Stomach (tissue), 9 donors: Measurements from ENCODE around the gene VWA8. TPM values are rescaled to one million over a fixed set of nuclear protein-coding genes. Genes with fewer than 3 reads are reported as not detected.
"Not testable (repeated sequence)": the region's sequence is repeated elsewhere in the genome, so short reads cannot be mapped to it uniquely, and the experiment has no call there.

ENCODE experiments used
- DNase-seq, 2 donors: peaks; one replicate each; pipeline versions ENCODE4 v3.0.0 to v3.0.0-alpha.2; 2013 to 2019
- H3K27ac ChIP-seq, 5 donors: fragments of 200-600 bp in 4 of 5; sonication (generic) in 4 of 5; one replicate each; pipeline ENCODE4 v1.5.1; 2013 to 2019; ENCODE audit warnings: mild to moderate bottlenecking in 1 of 5, moderate library complexity in 1 of 5
- H3K27me3 ChIP-seq, 3 donors: fragments of 200-600 bp; sonication (generic); one replicate each; pipeline ENCODE4 v1.5.1; 2017 to 2019; ENCODE audit warnings: mixed run types in 1 of 3
- H3K36me3 ChIP-seq, 4 donors: fragments of 200-600 bp; sonication (generic); 1 replicate in 3 of 4; 2 replicates in 1 of 4; pipeline ENCODE4 v1.5.1; 2016 to 2019
- H3K4me1 ChIP-seq, 4 donors: fragments of 200-600 bp; sonication (generic); one replicate each; pipeline ENCODE4 v1.5.1; 2016 to 2019
- H3K4me3 ChIP-seq, 4 donors: fragments of 200-600 bp; sonication (generic) in 3 of 4; one replicate each; pipeline ENCODE4 v1.5.1; 2016 to 2019; ENCODE audit warnings: mild to moderate bottlenecking in 1 of 4
- H3K9me3 ChIP-seq, 4 donors: fragments of 200-600 bp; sonication (generic); one replicate each; pipeline ENCODE4 v1.5.1; 2016 to 2019
- EP300 ChIP-seq: sonication (generic); formaldehyde crosslinking; IDR thresholded peaks from one replicate; pipeline ENCODE4 v1.6.1; 2017; ENCODE audit warnings: antibody characterized with exemption
- POLR2A ChIP-seq, 4 donors: fragments of 450-650 bp; IDR thresholded peaks; one replicate each; pipeline ENCODE4 v1.6.1; 2016; ENCODE audit warnings: antibody characterized with exemption in 4 of 4, control low read depth in 2 of 4, mild to moderate bottlenecking in 1 of 4, moderate library complexity in 1 of 4
- POLR2AphosphoS5 ChIP-seq, 3 donors: sonication (generic); formaldehyde crosslinking; IDR thresholded peaks; one replicate each; pipeline ENCODE4 v1.6.1; 2016; ENCODE audit warnings: antibody characterized with exemption in 3 of 3
- WGBS, 5 donors: extraction: QIAGEN DNeasy Blood & Tissue Kit in 3 of 5; methylation state at CpG; one replicate each; pipeline versions ENCODE4 v1.1.5 to v1.1.7; 2013 to 2018; 5-methylcytosine and 5-hydroxymethylcytosine counted together
- intact Hi-C: fragments of 100-400 bp; cut with DNase I; formaldehyde crosslinking; loops from one replicate; pipeline ENCODE4 v1.15.1; 2023; ENCODE audit warnings: low total_unique reads
- polyA plus RNA-seq, 3 donors: library from polyadenylated mRNA; stranded (reverse); fragments of 200-250 nt; gene quantifications; one replicate each; pipeline ENCODE4 v1.2.3, GENCODE V29; 2013
- total RNA-seq, 5 donors: library from RNA; depleted of rRNA; stranded (reverse); fragments of >200 nt; gene quantifications; one replicate each; pipeline versions ENCODE4 v1.1.0 to v1.2.3, GENCODE V29; 2014 to 2016
- TF ChIP-seq, protein P1 (sequence below), 7 experiments: fragments of 450-650 bp in 4 of 7; fragments of 200-600 bp in 3 of 7; sonication (generic) in 3 of 7; IDR thresholded peaks; one replicate each; pipeline ENCODE4 v1.5.1; 2016 to 2019; ENCODE audit warnings: antibody characterized with exemption in 7 of 7, control low read depth in 2 of 7, mild to moderate bottlenecking in 1 of 7
- donor health status: healthy with polysubstance abuse.
- donor health status: Bipolar disorder and iron deficiency.
- donor health status: healthy.

The VWA8 gene
- total and polyA plus RNA-seq, 8 donors = 3.3 to 99.2 (median 25.4) TPM

DNA sequence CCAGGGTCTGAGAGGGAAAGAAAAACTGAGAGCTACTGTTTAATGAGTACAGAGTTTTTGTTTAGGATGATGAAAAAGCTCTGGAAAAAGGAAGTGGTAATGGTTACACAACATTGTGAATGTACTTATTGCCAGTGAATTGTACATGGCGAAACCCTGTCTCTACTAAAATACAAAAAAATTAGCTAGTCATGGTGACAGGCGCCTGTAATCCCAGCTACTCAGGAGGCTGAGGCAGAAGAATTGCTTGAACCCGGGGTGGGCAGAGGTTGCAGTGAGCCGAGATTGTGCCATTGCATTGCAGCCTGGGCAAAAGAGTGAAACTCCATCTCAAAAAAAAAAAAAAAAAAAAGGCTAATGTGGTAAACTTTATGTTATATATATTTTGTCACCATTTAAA, 96.3 kb downstream of the VWA8 start:
- WGBS, 5 donors = 77 to 100% (median 92%) methylated on average over 4 of the region's 4 CpGs
- H3K4me1 ChIP-seq = no peaks in the 10 kb centered on the region
- DNase-seq = no peak
- peaks cover 0 to 61% (median 37%) of the 10 kb centered on the region in 4 donors for H3K36me3 ChIP-seq
- H3K9me3 ChIP-seq = no peaks in the 10 kb centered on the region
- no peaks in the 10 kb centered on the region for H3K27me3 ChIP-seq
- H3K4me3 ChIP-seq = no peak overlapping the region
- intact Hi-C loops = no loop called here
- TF ChIP-seq POLR2AphosphoS5 (IDR thresholded peaks at IDR 0.05) (no peak), EP300 (no peak), POLR2A (IDR thresholded peaks at IDR 0.05) (no peak)
- TF ChIP-seq, protein P1, sequence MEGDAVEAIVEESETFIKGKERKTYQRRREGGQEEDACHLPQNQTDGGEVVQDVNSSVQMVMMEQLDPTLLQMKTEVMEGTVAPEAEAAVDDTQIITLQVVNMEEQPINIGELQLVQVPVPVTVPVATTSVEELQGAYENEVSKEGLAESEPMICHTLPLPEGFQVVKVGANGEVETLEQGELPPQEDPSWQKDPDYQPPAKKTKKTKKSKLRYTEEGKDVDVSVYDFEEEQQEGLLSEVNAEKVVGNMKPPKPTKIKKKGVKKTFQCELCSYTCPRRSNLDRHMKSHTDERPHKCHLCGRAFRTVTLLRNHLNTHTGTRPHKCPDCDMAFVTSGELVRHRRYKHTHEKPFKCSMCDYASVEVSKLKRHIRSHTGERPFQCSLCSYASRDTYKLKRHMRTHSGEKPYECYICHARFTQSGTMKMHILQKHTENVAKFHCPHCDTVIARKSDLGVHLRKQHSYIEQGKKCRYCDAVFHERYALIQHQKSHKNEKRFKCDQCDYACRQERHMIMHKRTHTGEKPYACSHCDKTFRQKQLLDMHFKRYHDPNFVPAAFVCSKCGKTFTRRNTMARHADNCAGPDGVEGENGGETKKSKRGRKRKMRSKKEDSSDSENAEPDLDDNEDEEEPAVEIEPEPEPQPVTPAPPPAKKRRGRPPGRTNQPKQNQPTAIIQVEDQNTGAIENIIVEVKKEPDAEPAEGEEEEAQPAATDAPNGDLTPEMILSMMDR (IDR thresholded peaks at IDR 0.05) = no peak
- no peak overlapping the region for H3K27ac ChIP-seq

DNA sequence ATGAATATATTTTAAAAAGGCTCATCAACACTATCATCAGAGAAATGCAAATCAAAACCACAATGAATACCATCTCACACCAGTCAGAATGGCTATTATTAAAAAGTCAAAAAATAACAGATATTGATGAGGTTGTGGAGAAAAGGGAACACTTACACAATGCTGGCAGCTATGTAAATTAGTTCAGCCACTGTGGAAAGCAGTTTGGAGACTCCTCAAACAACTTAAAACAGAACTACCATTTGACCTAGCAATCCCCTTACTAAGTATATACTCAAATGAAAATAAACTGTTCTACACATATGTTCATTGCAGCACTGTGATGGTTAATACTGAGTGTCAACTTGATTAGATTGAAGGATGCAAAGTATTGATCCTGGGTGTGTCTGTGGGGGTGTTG, 98.2 kb downstream of the VWA8 start:
- H3K4me1 ChIP-seq, DNase-seq, H3K4me3 ChIP-seq, intact Hi-C loops, H3K27ac ChIP-seq, H3K9me3 ChIP-seq, H3K27me3 ChIP-seq: not testable (repeated sequence)
- H3K36me3 ChIP-seq = peaks cover 0 to 73% (median 45%) of the 10 kb centered on the region in 4 donors

DNA sequence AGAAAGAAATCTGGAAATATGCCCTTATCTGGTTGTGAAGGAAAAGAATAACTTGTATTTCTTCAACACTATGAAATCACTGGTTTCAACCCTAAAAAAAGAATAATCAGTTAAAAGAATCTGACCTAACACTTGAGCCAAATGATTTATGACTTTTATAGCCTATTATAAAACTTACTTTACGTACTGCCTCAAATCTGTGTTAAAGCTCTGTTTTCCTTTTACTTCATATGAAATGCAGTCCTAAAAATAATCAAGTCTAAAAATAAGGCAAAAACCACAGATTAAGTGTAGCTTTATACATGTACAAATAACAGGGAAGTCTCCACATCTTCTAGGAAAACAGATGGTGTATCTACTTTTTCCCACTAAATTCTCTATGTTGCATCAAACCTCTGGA, 101.3 kb downstream of the VWA8 start:
- TF ChIP-seq EP300 (no peak), POLR2A (IDR thresholded peaks at IDR 0.05) (no peak), POLR2AphosphoS5 (IDR thresholded peaks at IDR 0.05) (no peak)
- TF ChIP-seq, protein P1 (IDR thresholded peaks at IDR 0.05) = no peak
- Histone ChIP-seq H3K4me3 (no peak overlapping the region), H3K36me3 (peaks cover 0 to 49% (median 27%) of the 10 kb centered on the region in 4 donors), H3K4me1 (no peaks in the 10 kb centered on the region), H3K27ac (no peak overlapping the region), H3K9me3 (no peaks in the 10 kb centered on the region), H3K27me3 (no peaks in the 10 kb centered on the region)
- intact Hi-C loops = no loop called here
- WGBS, 5 donors = 67 to 88% (median 81%) methylated on average over 1 of the region's 1 CpG
- no peak for DNase-seq

DNA sequence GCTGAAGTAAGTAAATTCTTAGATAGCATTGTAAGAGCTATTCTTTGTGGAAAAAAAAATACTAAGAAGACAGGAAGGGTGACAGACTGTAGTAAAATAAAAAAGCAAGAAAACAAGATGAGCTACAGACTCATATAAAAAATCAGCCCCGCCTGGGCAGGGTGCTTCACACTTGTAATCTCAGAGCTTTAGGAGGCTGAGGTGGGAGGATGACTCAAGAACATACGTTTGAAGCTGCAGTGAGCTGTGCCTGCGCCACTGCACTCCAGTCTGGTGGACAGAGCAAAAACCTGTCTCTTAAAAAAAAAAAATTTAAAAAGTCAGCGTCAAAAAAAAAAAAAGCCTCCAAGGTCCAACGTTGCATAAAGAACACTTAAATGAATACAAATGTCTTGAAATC, 102.1 kb downstream of the VWA8 start:
- Histone ChIP-seq H3K36me3 (peaks cover 0 to 41% (median 22%) of the 10 kb centered on the region in 4 donors), H3K4me3 (no peak overlapping the region), H3K9me3 (no peaks in the 10 kb centered on the region), H3K27me3 (no peaks in the 10 kb centered on the region), H3K27ac (no peak overlapping the region), H3K4me1 (no peaks in the 10 kb centered on the region)
- no peak for DNase-seq
- intact Hi-C loops = no loop called here
- whole genome bisulfite sequencing, 5 donors = 86 to 89% (median 87%) methylated on average over 5 of the region's 5 CpGs
- no peak for TF ChIP-seq EP300
- no peak for TF ChIP-seq POLR2AphosphoS5 (IDR thresholded peaks at IDR 0.05)
- no peak for TF ChIP-seq POLR2A (IDR thresholded peaks at IDR 0.05)
- TF ChIP-seq, protein P1 (IDR thresholded peaks at IDR 0.05) = no peak

DNA sequence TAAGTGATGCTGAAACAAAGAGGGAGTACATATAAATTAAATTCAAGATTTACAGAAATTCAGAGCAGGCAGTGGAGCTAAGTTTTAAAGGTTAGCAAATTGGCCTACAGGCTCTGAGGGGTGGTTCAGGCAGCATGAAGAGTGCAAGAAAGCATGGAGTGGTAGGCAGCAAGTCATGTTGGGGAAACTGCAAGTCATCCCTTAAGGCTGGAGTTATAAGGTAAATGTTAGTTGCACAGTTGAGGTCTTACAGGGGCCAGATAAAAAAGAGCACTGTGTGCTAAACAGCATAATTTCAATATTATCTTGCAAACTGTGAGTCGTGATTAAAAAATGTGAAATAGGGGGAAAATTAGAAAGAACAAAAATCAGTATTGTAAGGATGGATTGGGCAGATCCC, 106.2 kb downstream of the VWA8 start:
- DNase-seq = no peak
- Histone ChIP-seq H3K4me3 (no peak overlapping the region), H3K36me3 (peaks cover 0 to 20% (median 12%) of the 10 kb centered on the region in 4 donors), H3K27me3 (no peaks in the 10 kb centered on the region), H3K9me3 (no peaks in the 10 kb centered on the region), H3K4me1 (no peaks in the 10 kb centered on the region), H3K27ac (no peak overlapping the region)
- intact Hi-C loops = no loop called here
- WGBS, 5 donors = 93 to 95% (median 94%) methylated on average over 1 of the region's 1 CpG
- no peak for TF ChIP-seq EP300
- TF ChIP-seq POLR2A (IDR thresholded peaks at IDR 0.05) = no peak
- TF ChIP-seq, protein P1 (IDR thresholded peaks at IDR 0.05) = no peak
- no peak for TF ChIP-seq POLR2AphosphoS5 (IDR thresholded peaks at IDR 0.05)
